Esophagus (tissue), 2 donors: ENCODE data around the gene SCCPDH. TPM values are rescaled to one million over a fixed set of nuclear protein-coding genes. Genes with fewer than 3 reads are reported as not detected.
"Not testable (repeated sequence)": the region's sequence is repeated elsewhere in the genome, so short reads cannot be mapped to it uniquely, and the experiment has no call there.

Source experiments
- H3K27ac ChIP-seq, 2 donors: one replicate each; pipeline ENCODE4 v1.5.1; 2013; ENCODE audit warnings: low read depth in 2 of 2, mild to moderate bottlenecking in 2 of 2, inconsistent platforms in 1 of 2, low read length in 1 of 2, moderate library complexity in 1 of 2
- H3K27me3 ChIP-seq, 2 donors: one replicate each; pipeline ENCODE4 v1.6.1; 2013; ENCODE audit warnings: low read length in 2 of 2, control low read depth in 1 of 2, mild to moderate bottlenecking in 1 of 2; ENCODE audit not compliant: insufficient read depth in 2 of 2, control insufficient read depth in 1 of 2
- H3K36me3 ChIP-seq, 2 donors: one replicate each; pipeline ENCODE4 v1.6.1; 2013; ENCODE audit warnings: low read length in 1 of 2; ENCODE audit not compliant: control insufficient read depth in 2 of 2, insufficient read depth in 2 of 2
- H3K4me1 ChIP-seq, 2 donors: one replicate each; pipeline ENCODE4 v1.6.1; 2013; ENCODE audit warnings: low read length in 1 of 2; ENCODE audit not compliant: control insufficient read depth in 2 of 2, insufficient read depth in 2 of 2
- H3K4me3 ChIP-seq, 2 donors: one replicate each; pipeline ENCODE4 v1.5.1; 2013; ENCODE audit warnings: low read length in 2 of 2, mild to moderate bottlenecking in 2 of 2, low read depth in 1 of 2, moderate library complexity in 1 of 2
- H3K9me3 ChIP-seq, 2 donors: one replicate each; pipeline ENCODE4 v1.6.1; 2013; ENCODE audit warnings: mild to moderate bottlenecking in 2 of 2, low read depth in 1 of 2, low read length in 1 of 2, moderate library complexity in 1 of 2; ENCODE audit not compliant: control insufficient read depth in 2 of 2, insufficient read depth in 1 of 2
- WGBS, 2 donors: extraction: QIAGEN DNeasy Blood & Tissue Kit; methylation state at CpG; one replicate each; pipeline ENCODE4 v1.1.7; 2013; 5-methylcytosine and 5-hydroxymethylcytosine counted together
- polyA plus RNA-seq, 2 donors: library from polyadenylated mRNA; stranded (reverse); fragments of 200-250 nt; gene quantifications; one replicate each; pipeline ENCODE4 v1.2.3, GENCODE V29; 2013
- donor health status: healthy with polysubstance abuse.
- donor health status: Bipolar disorder and iron deficiency.

The SCCPDH gene
- polyA plus RNA-seq, 2 donors: 1.2 to 3.6 TPM

GRCh38 chr1:246800756-246801155 lies 76.5 kb downstream of the SCCPDH start:
- Histone ChIP-seq H3K4me1 (no peaks in the 10 kb centered on the region), H3K36me3 (no peaks in the 10 kb centered on the region), H3K27ac (no peak overlapping the region), H3K27me3 (no peaks in the 10 kb centered on the region), H3K9me3 (peaks cover 0 to 3% of the 10 kb centered on the region in 2 donors), H3K4me3 (no peak overlapping the region)
- 50 to 59% methylated on average over 10 of the region's 10 CpGs for WGBS, 2 donors

DNA sequence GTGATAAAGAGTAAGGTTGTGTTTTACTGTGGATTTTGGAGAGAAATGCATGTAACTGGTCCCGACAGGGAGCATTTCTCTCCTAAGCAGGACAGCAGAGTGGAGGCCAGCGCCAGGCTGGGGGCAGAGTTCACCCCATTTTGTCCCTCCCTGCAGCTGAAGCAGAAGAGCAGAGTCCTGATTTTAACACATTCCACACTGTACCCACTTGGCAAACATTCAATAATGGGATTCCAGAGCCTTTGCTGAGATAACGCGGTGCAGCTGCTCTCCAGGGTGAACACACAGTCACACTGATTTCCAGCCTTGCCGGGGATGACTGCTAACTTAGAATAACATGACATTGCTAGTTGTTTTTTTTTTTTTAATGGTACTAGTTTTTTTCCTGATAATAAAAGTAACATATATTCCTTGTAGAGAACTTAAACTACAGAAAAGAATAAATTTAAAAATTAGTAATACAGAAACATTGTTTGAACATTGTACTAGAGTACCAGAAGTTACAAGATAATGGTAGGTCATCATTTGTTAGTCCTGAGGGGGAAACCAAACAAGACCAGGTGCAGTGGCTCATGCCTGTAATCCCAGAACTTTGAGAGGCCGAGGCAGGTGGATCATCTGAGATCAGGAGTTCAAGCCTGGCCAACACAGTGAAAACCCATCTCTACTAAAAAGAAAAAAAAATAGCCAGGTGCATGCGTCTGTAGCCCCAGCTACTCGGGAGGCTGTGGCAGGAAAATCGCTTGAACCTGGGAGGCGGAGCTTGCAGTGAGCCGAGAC lies 77.2 kb downstream of the SCCPDH start:
- no peak overlapping the region for H3K4me3 ChIP-seq
- 66 to 68% methylated on average over 11 of the region's 11 CpGs for WGBS, 2 donors
- H3K9me3 ChIP-seq: peaks cover 0 to 3% of the 10 kb centered on the region in 2 donors
- no peaks in the 10 kb centered on the region for H3K36me3 ChIP-seq
- no peaks in the 10 kb centered on the region for H3K4me1 ChIP-seq
- no peaks in the 10 kb centered on the region for H3K27me3 ChIP-seq
- H3K27ac ChIP-seq: no peak overlapping the region

DNA sequence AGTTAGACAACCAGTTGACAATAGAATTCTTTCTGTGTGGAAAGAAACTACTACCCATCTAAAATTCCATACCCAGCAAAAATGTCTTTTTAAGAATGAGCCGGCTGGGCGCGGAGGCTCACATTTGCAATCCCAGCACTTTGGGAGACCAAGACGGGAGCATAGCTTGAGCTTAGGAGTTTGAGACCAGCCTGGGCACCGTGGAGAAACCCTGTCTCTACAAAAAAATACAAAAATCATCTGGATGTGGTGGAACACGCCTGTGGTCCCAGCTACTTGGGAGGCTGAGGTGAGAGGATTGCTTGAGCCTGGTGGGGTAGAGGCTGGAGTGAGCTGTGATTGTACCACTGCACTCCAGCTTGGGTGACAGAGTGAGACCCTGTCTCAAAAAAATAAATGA lies 79.2 kb downstream of the SCCPDH start:
- 93 to 96% methylated on average over 6 of the region's 6 CpGs for WGBS, 2 donors
- Histone ChIP-seq H3K4me1 (no peaks in the 10 kb centered on the region), H3K9me3 (peaks cover 0 to 3% of the 10 kb centered on the region in 2 donors), H3K27me3 (no peaks in the 10 kb centered on the region), H3K27ac (no peak overlapping the region), H3K4me3 (no peak overlapping the region), H3K36me3 (no peaks in the 10 kb centered on the region)

DNA sequence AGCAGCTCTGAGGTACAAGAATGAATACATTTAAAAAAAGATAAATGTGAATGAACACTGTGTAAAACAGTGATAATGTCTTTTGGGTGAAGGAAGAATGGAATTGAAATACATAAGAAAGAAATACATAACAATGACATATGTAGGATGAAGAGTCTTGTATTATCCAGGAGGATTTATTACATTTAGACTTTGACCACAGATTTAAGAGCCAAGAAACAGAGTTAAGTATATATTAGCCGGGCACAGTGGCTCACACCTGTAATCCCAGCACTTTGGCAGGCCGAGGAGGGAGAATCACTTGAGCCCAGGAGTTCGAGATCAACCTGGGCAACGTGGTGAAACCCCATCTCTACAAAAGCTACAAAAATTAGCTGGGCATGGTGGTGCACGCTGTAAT lies 79.7 kb downstream of the SCCPDH start:
- Histone ChIP-seq H3K9me3 (peaks cover 0 to 3% of the 10 kb centered on the region in 2 donors), H3K4me1 (no peaks in the 10 kb centered on the region), H3K4me3 (no peak overlapping the region), H3K27ac (no peak overlapping the region), H3K36me3 (no peaks in the 10 kb centered on the region), H3K27me3 (no peaks in the 10 kb centered on the region)
- WGBS, 2 donors: 81 to 92% methylated on average over 5 of the region's 5 CpGs

GRCh38 chr1:246805135-246805716 lies 81.0 kb downstream of the SCCPDH start:
- Histone ChIP-seq H3K4me3 (no peak overlapping the region), H3K9me3 (peaks cover 0 to 3% of the 10 kb centered on the region in 2 donors), H3K36me3 (no peaks in the 10 kb centered on the region), H3K27me3 (no peaks in the 10 kb centered on the region), H3K27ac (no peak overlapping the region), H3K4me1 (no peaks in the 10 kb centered on the region)
- WGBS, 2 donors: 81 to 83% methylated on average over 10 of the region's 10 CpGs

- Histone ChIP-seq H3K27ac (no peak overlapping the region), H3K4me3 (no peak overlapping the region), H3K4me1 (no peaks in the 10 kb centered on the region), H3K36me3 (no peaks in the 10 kb centered on the region), H3K9me3 (no peaks in the 10 kb centered on the region), H3K27me3 (no peaks in the 10 kb centered on the region)
- 93 to 97% methylated on average over 6 of the region's 6 CpGs for WGBS, 2 donors
Observed at GRCh38 chr1:246809473-246809872, 85.3 kb downstream of the SCCPDH start.

- Histone ChIP-seq H3K4me3 (no peak overlapping the region), H3K4me1 (no peaks in the 10 kb centered on the region), H3K27me3 (no peaks in the 10 kb centered on the region), H3K9me3 (no peaks in the 10 kb centered on the region), H3K27ac (no peak overlapping the region), H3K36me3 (no peaks in the 10 kb centered on the region)
- 76 to 93% methylated on average over 3 of the region's 3 CpGs for WGBS, 2 donors
Observed at GRCh38 chr1:246811985-246812384, 87.8 kb downstream of the SCCPDH start.

- not testable (repeated sequence) for H3K4me1 ChIP-seq, H3K27me3 ChIP-seq, H3K36me3 ChIP-seq, H3K9me3 ChIP-seq, H3K4me3 ChIP-seq, H3K27ac ChIP-seq
- WGBS, 2 donors: 86 to 91% methylated on average over 4 of the region's 4 CpGs
Observed at GRCh38 chr1:246813325-246813724, 89.1 kb downstream of the SCCPDH start.

- no peaks in the 10 kb centered on the region for H3K9me3 ChIP-seq
- H3K4me3 ChIP-seq: no peak overlapping the region
- H3K27ac ChIP-seq: no peak overlapping the region
- no peaks in the 10 kb centered on the region for H3K27me3 ChIP-seq
- 83 to 87% methylated on average over 13 of the region's 13 CpGs for WGBS, 2 donors
- no peaks in the 10 kb centered on the region for H3K36me3 ChIP-seq
- no peaks in the 10 kb centered on the region for H3K4me1 ChIP-seq
Observed at GRCh38 chr1:246814890-246815289, 90.7 kb downstream of the SCCPDH start.
